CD14-positive monocyte (primary cell): ENCODE data around the gene CRIM1. TPM values are rescaled to one million over a fixed set of nuclear protein-coding genes. Genes with fewer than 3 reads are reported as not detected.
A peak's percentile ranks its signal among the peaks of the same experiment; 100 is the strongest.

Source experiments
- DNase-seq, 3 donors: peaks; one replicate each; pipeline ENCODE4 v3.0.0-alpha.2; 2011 to 2022
- H2AFZ ChIP-seq: 2 replicates; pipeline ENCODE4 v1.6.0; 2012; ENCODE audit warnings: mild to moderate bottlenecking, low read depth, low read length, inconsistent platforms; ENCODE audit not compliant: insufficient read depth, poor library complexity, severe bottlenecking
- H3K27ac ChIP-seq, 2 donors: 1 replicate in 1 of 2; 2 replicates in 1 of 2; pipeline ENCODE4 v1.5.1; 2012 to 2013; ENCODE audit warnings: low read length in 2 of 2, control low read depth in 1 of 2, inconsistent platforms in 1 of 2, low read depth in 1 of 2, mild to moderate bottlenecking in 1 of 2
- H3K27me3 ChIP-seq, 2 donors: one replicate each; pipeline versions ENCODE4 v1.6.0 to v1.6.1; 2011 to 2013; ENCODE audit warnings: low read length in 2 of 2; ENCODE audit not compliant: control insufficient read depth in 2 of 2, insufficient read depth in 2 of 2
- H3K36me3 ChIP-seq, 2 donors: replicated peaks in 1 of 2; 1 replicate in 1 of 2; 2 replicates in 1 of 2; pipeline versions ENCODE4 v1.5.1 to v1.6.1; 2012 to 2013; ENCODE audit warnings: low read length in 2 of 2, control low read depth in 1 of 2, inconsistent platforms in 1 of 2, mild to moderate bottlenecking in 1 of 2; ENCODE audit not compliant: insufficient read depth in 2 of 2, control insufficient read depth in 1 of 2
- H3K4me1 ChIP-seq, 2 donors: 1 replicate in 1 of 2; 2 replicates in 1 of 2; pipeline versions ENCODE4 v1.5.1 to v1.6.1; 2012 to 2013; ENCODE audit warnings: low read length in 2 of 2, control low read depth in 1 of 2, inconsistent platforms in 1 of 2, mild to moderate bottlenecking in 1 of 2, moderate library complexity in 1 of 2; ENCODE audit not compliant: insufficient read depth in 2 of 2, control insufficient read depth in 1 of 2
- H3K4me2 ChIP-seq: replicated peaks from 2 replicates; pipeline ENCODE3; 2012; ENCODE audit warnings: low read length, moderate library complexity, mild to moderate bottlenecking; ENCODE audit not compliant: poor library complexity, severe bottlenecking; ENCODE audit errors: extremely low read depth
- H3K4me3 ChIP-seq, 3 experiments: fragments of 200-600 bp in 1 of 3; sonication (generic) in 1 of 3; replicated peaks in 1 of 3; 1 replicate in 2 of 3; 2 replicates in 1 of 3; pipeline ENCODE4 v1.5.1; 2011 to 2013; ENCODE audit warnings: low read length in 3 of 3, mild to moderate bottlenecking in 3 of 3, control low read depth in 2 of 3, low read depth in 2 of 3, inconsistent platforms in 1 of 3, moderate library complexity in 1 of 3
- H3K79me2 ChIP-seq: 2 replicates; pipeline ENCODE4 v1.6.0; 2012; ENCODE audit warnings: mild to moderate bottlenecking, control low read depth, inconsistent platforms, low read length, moderate library complexity; ENCODE audit not compliant: insufficient read depth
- H3K9ac ChIP-seq: 2 replicates; pipeline ENCODE4 v1.6.0; 2017; ENCODE audit warnings: low read length, mild to moderate bottlenecking; ENCODE audit not compliant: insufficient read depth, poor library complexity, severe bottlenecking
- H3K9me3 ChIP-seq, 2 donors: replicated peaks in 1 of 2; 1 replicate in 1 of 2; 2 replicates in 1 of 2; pipeline versions ENCODE4 v1.5.1 to v1.6.1; 2012 to 2013; ENCODE audit warnings: low read length in 2 of 2, control low read depth in 1 of 2; ENCODE audit not compliant: control insufficient read depth in 1 of 2, insufficient read depth in 1 of 2
- H4K20me1 ChIP-seq: 2 replicates; pipeline ENCODE4 v1.6.0; 2012; ENCODE audit warnings: mild to moderate bottlenecking, low read length, control low read depth, moderate library complexity; ENCODE audit not compliant: insufficient read depth
- H3K27ac Mint-ChIP-seq, 7 donors: one replicate each; pipeline ENCODE4 v1.8.0; 2020; ENCODE audit warnings: mild to moderate bottlenecking in 7 of 7, mixed read lengths in 7 of 7, moderate library complexity in 6 of 7, inconsistent platforms in 2 of 7
- H3K27me3 Mint-ChIP-seq, 3 donors: one replicate each; pipeline ENCODE4 v1.8.0; 2021 to 2022; ENCODE audit warnings: low read depth in 3 of 3, mild to moderate bottlenecking in 3 of 3, mixed read lengths in 3 of 3, moderate library complexity in 3 of 3, inconsistent platforms in 1 of 3
- H3K36me3 Mint-ChIP-seq, 2 donors: one replicate each; pipeline ENCODE4 v1.8.0; 2020; ENCODE audit warnings: mixed read lengths in 2 of 2, inconsistent platforms in 1 of 2, mild to moderate bottlenecking in 1 of 2
- H3K4me1 Mint-ChIP-seq: one replicate; pipeline ENCODE4 v1.8.0; 2020; ENCODE audit warnings: mild to moderate bottlenecking, mixed read lengths
- H3K4me3 Mint-ChIP-seq, 2 donors: one replicate each; pipeline ENCODE4 v1.8.0; 2020; ENCODE audit warnings: mild to moderate bottlenecking in 2 of 2, mixed read lengths in 2 of 2, moderate library complexity in 1 of 2
- H3K9me3 Mint-ChIP-seq, 7 donors: one replicate each; pipeline ENCODE4 v1.8.0; 2020 to 2022; ENCODE audit warnings: mixed read lengths in 7 of 7, mild to moderate bottlenecking in 6 of 7, moderate library complexity in 6 of 7, inconsistent platforms in 2 of 7
- CTCF ChIP-seq: fragments of 200-600 bp; IDR thresholded peaks from one replicate; pipeline ENCODE4 v1.8.0; 2022; ENCODE audit warnings: antibody characterized with exemption, mild to moderate bottlenecking
- WGBS: methylation state at CpG from one replicate; pipeline ENCODE4 v1.1.5; 2013; ENCODE audit warnings: missing lambda C conversion rate; ENCODE audit not compliant: insufficient coverage; 5-methylcytosine and 5-hydroxymethylcytosine counted together
- intact Hi-C, 2 donors: fragments of 100-400 bp; cut with micrococcal nuclease; formaldehyde crosslinking; loops; one replicate each; pipeline versions ENCODE4 v1.15.0 to v1.15.1; 2023
- polyA plus RNA-seq, 3 donors: library from polyadenylated mRNA; depleted of rRNA in 1 of 3; unstranded in 2 of 3; stranded (reverse) in 1 of 3; fragments of 300-500 nt in 2 of 3; fragments of >200 nt in 1 of 3; fragmentation: Illumina TruSeq in 2 of 3; gene quantifications; 1 replicate in 2 of 3; 2 replicates in 1 of 3; pipeline ENCODE4 v1.2.3, GENCODE V29; 2012 to 2021

Gene CRIM1
- polyA plus RNA-seq, 3 donors, result 0.08 to 0.27 TPM; not detected in 1

GRCh38 chr2:36456227-36457175 lies 100.9 kb downstream of the CRIM1 start:
- no peak overlapping the region for H3K27ac ChIP-seq
- intact Hi-C loops, result no loop called here
- Mint-ChIP-seq H3K27me3 (peaks cover 0 to 2% (median 1%) of the 10 kb centered on the region in 3 donors), H3K36me3 (no peaks in the 10 kb centered on the region), H3K4me1 (no peaks in the 10 kb centered on the region), H3K9me3 (no peaks in the 10 kb centered on the region), H3K27ac (peak overlapping the region in 1 of 7 donors; percentile 79), H3K4me3 (peak overlapping the region in 1 of 2 donors; percentile 12)
- peak overlapping the region; percentile 27 for H3K4me2 ChIP-seq
- no peaks in the 10 kb centered on the region for H3K36me3 ChIP-seq
- H3K9ac ChIP-seq, result no peak overlapping the region
- peak in 2 of 3 donors; percentile 26 to 91 for DNase-seq
- no peak for TF ChIP-seq CTCF
- no peak overlapping the region for H3K4me3 ChIP-seq
- WGBS, result 45% methylated on average over 4 of the region's 17 CpGs
- peaks cover 11 to 17% of the 10 kb centered on the region in 2 donors for H3K4me1 ChIP-seq
- no peak overlapping the region for H2AFZ ChIP-seq
- H3K27me3 ChIP-seq, result no peaks in the 10 kb centered on the region
- no peaks in the 10 kb centered on the region for H3K79me2 ChIP-seq
- no peaks in the 10 kb centered on the region for H4K20me1 ChIP-seq
- no peaks in the 10 kb centered on the region for H3K9me3 ChIP-seq

- Histone ChIP-seq H3K4me2 (no peak overlapping the region), H3K79me2 (no peaks in the 10 kb centered on the region), H3K4me1 (peaks cover 11 to 17% of the 10 kb centered on the region in 2 donors), H3K9ac (no peak overlapping the region), H3K4me3 (no peak overlapping the region), H3K9me3 (no peaks in the 10 kb centered on the region), H2AFZ (no peak overlapping the region), H4K20me1 (no peaks in the 10 kb centered on the region), H3K27ac (no peak overlapping the region), H3K27me3 (no peaks in the 10 kb centered on the region), H3K36me3 (no peaks in the 10 kb centered on the region)
- 100% methylated on average over 1 of the region's 5 CpGs for WGBS
- Mint-ChIP-seq H3K9me3 (no peaks in the 10 kb centered on the region), H3K27me3 (peaks cover 0 to 2% (median 1%) of the 10 kb centered on the region in 3 donors), H3K4me3 (no peak overlapping the region), H3K4me1 (no peaks in the 10 kb centered on the region), H3K27ac (no peak overlapping the region), H3K36me3 (no peaks in the 10 kb centered on the region)
- no peak for TF ChIP-seq CTCF
- no peak for DNase-seq
- intact Hi-C loops, result no loop called here
Observed at GRCh38 chr2:36458106-36458505, 102.5 kb downstream of the CRIM1 start.
